Keratinocyte (primary cell): ENCODE data around the gene VOPP1. TPM values are rescaled to one million over a fixed set of nuclear protein-coding genes. Genes with fewer than 3 reads are reported as not detected.

ENCODE experiments used
- DNase-seq: peaks from one replicate; pipeline ENCODE4 v3.0.0-alpha.2; 2011; ENCODE audit warnings: low read depth, missing footprints, low spot score
- FAIRE-seq: peaks from 2 replicates; lab custom pipeline; 2011; peaks lifted over from hg19 to GRCh38; lab: Jason Lieb, UNC
- H2AFZ ChIP-seq: 2 replicates; pipeline ENCODE4 v1.6.0; 2012; ENCODE audit warnings: low read length, control low read depth, inconsistent platforms; ENCODE audit not compliant: control insufficient read depth
- H3K27ac ChIP-seq: 2 replicates; pipeline ENCODE4 v1.5.1; 2011; ENCODE audit warnings: low read length; ENCODE audit not compliant: control insufficient read depth, insufficient read depth
- H3K27me3 ChIP-seq: 3 replicates; pipeline ENCODE4 v1.6.0; 2011; ENCODE audit warnings: low read length; ENCODE audit not compliant: control insufficient read depth, insufficient read depth; ENCODE audit errors: extremely low read depth
- H3K36me3 ChIP-seq, 2 experiments: 2 replicates in 1 of 2; 3 replicates in 1 of 2; pipeline ENCODE4 v1.5.1; 2011; ENCODE audit warnings: low read length in 2 of 2, mild to moderate bottlenecking in 1 of 2; ENCODE audit not compliant: control insufficient read depth in 2 of 2, insufficient read depth in 2 of 2; ENCODE audit errors: extremely low read depth in 1 of 2
- H3K4me1 ChIP-seq: 3 replicates; pipeline ENCODE4 v1.5.1; 2011; ENCODE audit warnings: low read length; ENCODE audit not compliant: control insufficient read depth, insufficient read depth; ENCODE audit errors: extremely low read depth
- H3K4me2 ChIP-seq: 3 replicates; pipeline ENCODE4 v1.6.0; 2011; ENCODE audit warnings: low read depth, low read length; ENCODE audit not compliant: control insufficient read depth, insufficient read depth; ENCODE audit errors: extremely low read depth
- H3K4me3 ChIP-seq, 3 experiments: fragments of 200-600 bp in 1 of 3; sonication (generic) in 1 of 3; 2 replicates in 2 of 3; 3 replicates in 1 of 3; pipeline ENCODE4 v1.5.1; 2011 to 2016; ENCODE audit warnings: low read length in 3 of 3, mild to moderate bottlenecking in 3 of 3, control low read depth in 2 of 3, inconsistent platforms in 1 of 3, low read depth in 1 of 3, mixed read lengths in 1 of 3, mixed run types in 1 of 3, moderate library complexity in 1 of 3; ENCODE audit not compliant: control insufficient read depth in 2 of 3, insufficient read depth in 2 of 3; ENCODE audit errors: extremely low read depth in 1 of 3
- H3K79me2 ChIP-seq: 2 replicates; pipeline ENCODE4 v1.6.0; 2012; ENCODE audit warnings: low read length; ENCODE audit not compliant: control insufficient read depth, insufficient read depth
- H3K9ac ChIP-seq: 3 replicates; pipeline ENCODE4 v1.6.0; 2011; ENCODE audit warnings: low read length; ENCODE audit not compliant: control insufficient read depth, insufficient read depth; ENCODE audit errors: extremely low read depth
- H3K9me1 ChIP-seq: 3 replicates; pipeline ENCODE4 v1.6.0; 2011; ENCODE audit warnings: low read length; ENCODE audit not compliant: control insufficient read depth, insufficient read depth; ENCODE audit errors: extremely low read depth
- H3K9me3 ChIP-seq: 2 replicates; pipeline ENCODE4 v1.5.1; 2012; ENCODE audit warnings: low read depth, low read length; ENCODE audit not compliant: control insufficient read depth
- H4K20me1 ChIP-seq: 3 replicates; pipeline ENCODE4 v1.6.0; 2011; ENCODE audit warnings: low read length; ENCODE audit not compliant: control insufficient read depth, insufficient read depth; ENCODE audit errors: extremely low read depth
- EZH2 ChIP-seq: IDR thresholded peaks from one replicate; pipeline ENCODE4 v1.6.1; 2012; ENCODE audit warnings: inconsistent platforms, mild to moderate bottlenecking, low read length, moderate library complexity
- dilution Hi-C: fragments of 300-500 bp; cut with MboI; formaldehyde crosslinking; loops from one replicate; pipeline ENCODE4 v1.7.0; 2020; ENCODE audit warnings: low sequenced_read_pairs; ENCODE audit not compliant: extremely low pct_ligation_motif_present
- polyA plus RNA-seq, 5 experiments: library from polyadenylated mRNA; depleted of rRNA in 3 of 5; stranded (reverse) in 3 of 5; stranded (forward) in 1 of 5; unstranded in 1 of 5; fragments of >200 nt; gene quantifications; 1 replicate in 1 of 5; 2 replicates in 3 of 5; 3 replicates in 1 of 5; pipeline versions ENCODE4 v1.2.1 to v1.2.3, GENCODE V29; 2011 to 2012; ENCODE audit warnings: missing spikeins in 2 of 5, low read depth in 1 of 5, low replicate concordance in 1 of 5
- TF ChIP-seq, protein P1 (sequence below), 3 experiments: IDR thresholded peaks in 1 of 3; conservative IDR thresholded peaks in 1 of 3; optimal IDR thresholded peaks in 1 of 3; 2 replicates in 2 of 3; 3 replicates in 1 of 3; pipeline versions ENCODE3 to v1.5.1; 2011; ENCODE audit warnings: low read length in 3 of 3, mild to moderate bottlenecking in 3 of 3, moderate library complexity in 2 of 3, control low read depth in 1 of 3, inconsistent platforms in 1 of 3; ENCODE audit not compliant: insufficient read depth in 2 of 3; ENCODE audit errors: extremely low read depth in 1 of 3

The VOPP1 gene
- polyA plus RNA-seq, 1 donor (not counting 4 experiments of a cell fraction or from before 2014, with no cell fraction given), result 49.2 TPM

DNA sequence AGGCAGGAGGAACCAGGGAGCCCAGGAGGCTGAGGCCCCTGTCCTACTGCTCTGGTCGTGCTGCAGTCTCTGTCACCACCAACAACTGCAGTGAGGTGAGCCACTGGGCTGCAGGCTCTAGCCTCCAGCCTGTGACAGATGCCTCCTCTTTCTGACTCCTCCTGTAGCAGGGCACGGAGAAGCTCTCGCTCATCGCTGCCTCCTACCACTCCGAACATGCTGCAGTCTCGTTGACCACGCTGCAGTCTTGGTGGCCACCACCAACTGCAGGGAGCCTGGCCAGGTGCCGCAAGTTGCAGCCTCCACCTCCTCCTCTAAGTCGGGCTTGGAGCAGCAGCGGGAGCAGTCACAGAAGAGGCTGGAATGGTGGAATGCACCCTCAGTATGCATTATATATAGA, 22.1 kb upstream of the VOPP1 start:
- Histone ChIP-seq H3K36me3 (no peaks in the 10 kb centered on the region), H3K9me3 (no peaks in the 10 kb centered on the region), H3K27me3 (peaks cover 13% of the 10 kb centered on the region), H4K20me1 (no peaks in the 10 kb centered on the region), H3K4me2 (no peak overlapping the region), H3K9me1 (no peaks in the 10 kb centered on the region), H3K79me2 (no peaks in the 10 kb centered on the region), H3K4me3 (no peak overlapping the region), H2AFZ (no peak overlapping the region), H3K4me1 (no peaks in the 10 kb centered on the region), H3K27ac (no peak overlapping the region), H3K9ac (no peak overlapping the region)
- FAIRE-seq, result no peak
- TF ChIP-seq, protein P1, sequence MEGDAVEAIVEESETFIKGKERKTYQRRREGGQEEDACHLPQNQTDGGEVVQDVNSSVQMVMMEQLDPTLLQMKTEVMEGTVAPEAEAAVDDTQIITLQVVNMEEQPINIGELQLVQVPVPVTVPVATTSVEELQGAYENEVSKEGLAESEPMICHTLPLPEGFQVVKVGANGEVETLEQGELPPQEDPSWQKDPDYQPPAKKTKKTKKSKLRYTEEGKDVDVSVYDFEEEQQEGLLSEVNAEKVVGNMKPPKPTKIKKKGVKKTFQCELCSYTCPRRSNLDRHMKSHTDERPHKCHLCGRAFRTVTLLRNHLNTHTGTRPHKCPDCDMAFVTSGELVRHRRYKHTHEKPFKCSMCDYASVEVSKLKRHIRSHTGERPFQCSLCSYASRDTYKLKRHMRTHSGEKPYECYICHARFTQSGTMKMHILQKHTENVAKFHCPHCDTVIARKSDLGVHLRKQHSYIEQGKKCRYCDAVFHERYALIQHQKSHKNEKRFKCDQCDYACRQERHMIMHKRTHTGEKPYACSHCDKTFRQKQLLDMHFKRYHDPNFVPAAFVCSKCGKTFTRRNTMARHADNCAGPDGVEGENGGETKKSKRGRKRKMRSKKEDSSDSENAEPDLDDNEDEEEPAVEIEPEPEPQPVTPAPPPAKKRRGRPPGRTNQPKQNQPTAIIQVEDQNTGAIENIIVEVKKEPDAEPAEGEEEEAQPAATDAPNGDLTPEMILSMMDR (optimal IDR thresholded peaks at IDR 0.05 in 1 of 3, IDR thresholded peaks at IDR 0.05 in 1 of 3, conservative IDR thresholded peaks at IDR 0.05 in 1 of 3; ENCODE audit: extremely low read depth in 1 of 3, insufficient read depth in 2 of 3, low read length in 3 of 3), result no peak
- TF ChIP-seq EZH2, result no peak
- dilution Hi-C loops, result no loop called here
- no peak for DNase-seq

DNA sequence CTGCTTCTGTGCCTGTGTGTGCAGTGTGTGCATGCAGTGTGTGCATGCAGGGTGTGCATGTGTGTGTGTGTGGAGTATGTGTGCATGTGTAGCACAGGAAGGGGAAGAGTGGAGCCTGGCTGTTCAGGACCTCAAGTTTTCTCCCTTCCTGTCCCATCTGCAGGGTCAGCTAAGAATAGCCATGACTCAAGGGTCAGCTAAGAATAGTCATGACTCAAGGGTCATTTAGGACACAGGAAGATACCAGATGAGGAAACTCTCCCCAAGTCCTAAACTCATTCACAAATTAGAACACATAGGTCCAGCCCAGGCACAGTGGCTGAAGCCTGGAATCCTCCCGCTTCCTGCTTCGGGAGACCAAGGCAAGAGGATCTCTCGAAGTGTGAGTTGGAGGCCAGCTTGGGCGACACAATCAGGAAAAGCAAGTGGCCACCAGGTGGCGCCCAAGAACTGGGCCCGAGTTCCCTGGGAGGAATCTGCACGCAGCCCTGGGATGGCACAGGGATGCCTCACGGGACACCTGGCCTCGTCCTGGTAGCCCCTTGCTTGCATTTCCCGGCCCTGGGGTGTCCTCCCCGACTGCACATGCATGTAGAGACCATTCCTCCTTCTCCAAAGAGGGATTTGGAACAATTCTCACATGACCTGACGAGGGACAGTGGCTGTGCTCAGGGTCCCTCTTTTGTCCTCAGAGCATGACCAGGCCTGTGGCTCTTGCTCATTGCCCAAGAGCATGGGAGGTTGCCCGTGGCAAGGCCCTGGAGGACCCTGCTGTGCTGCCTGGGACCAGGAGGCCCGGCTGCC, 21.4 kb upstream of the VOPP1 start:
- dilution Hi-C loops, result no loop called here
- Histone ChIP-seq H3K4me1 (no peaks in the 10 kb centered on the region), H3K36me3 (no peaks in the 10 kb centered on the region), H3K4me2 (no peak overlapping the region), H3K27ac (no peak overlapping the region), H3K9me3 (no peaks in the 10 kb centered on the region), H3K4me3 (no peak overlapping the region), H3K9me1 (no peaks in the 10 kb centered on the region), H3K9ac (no peak overlapping the region), H4K20me1 (no peaks in the 10 kb centered on the region), H2AFZ (no peak overlapping the region), H3K27me3 (peaks cover 17% of the 10 kb centered on the region), H3K79me2 (no peaks in the 10 kb centered on the region)
- no peak for DNase-seq
- FAIRE-seq, result no peak
- no peak for TF ChIP-seq EZH2
- TF ChIP-seq, protein P1 (optimal IDR thresholded peaks at IDR 0.05 in 1 of 3, IDR thresholded peaks at IDR 0.05 in 1 of 3, conservative IDR thresholded peaks at IDR 0.05 in 1 of 3; ENCODE audit: extremely low read depth in 1 of 3, insufficient read depth in 2 of 3, low read length in 3 of 3), result peak; percentile 89 to 96 (median 90)
